ENCODE measurements around the gene B3GNT4.

- TF ChIP-seq, protein P1, sequence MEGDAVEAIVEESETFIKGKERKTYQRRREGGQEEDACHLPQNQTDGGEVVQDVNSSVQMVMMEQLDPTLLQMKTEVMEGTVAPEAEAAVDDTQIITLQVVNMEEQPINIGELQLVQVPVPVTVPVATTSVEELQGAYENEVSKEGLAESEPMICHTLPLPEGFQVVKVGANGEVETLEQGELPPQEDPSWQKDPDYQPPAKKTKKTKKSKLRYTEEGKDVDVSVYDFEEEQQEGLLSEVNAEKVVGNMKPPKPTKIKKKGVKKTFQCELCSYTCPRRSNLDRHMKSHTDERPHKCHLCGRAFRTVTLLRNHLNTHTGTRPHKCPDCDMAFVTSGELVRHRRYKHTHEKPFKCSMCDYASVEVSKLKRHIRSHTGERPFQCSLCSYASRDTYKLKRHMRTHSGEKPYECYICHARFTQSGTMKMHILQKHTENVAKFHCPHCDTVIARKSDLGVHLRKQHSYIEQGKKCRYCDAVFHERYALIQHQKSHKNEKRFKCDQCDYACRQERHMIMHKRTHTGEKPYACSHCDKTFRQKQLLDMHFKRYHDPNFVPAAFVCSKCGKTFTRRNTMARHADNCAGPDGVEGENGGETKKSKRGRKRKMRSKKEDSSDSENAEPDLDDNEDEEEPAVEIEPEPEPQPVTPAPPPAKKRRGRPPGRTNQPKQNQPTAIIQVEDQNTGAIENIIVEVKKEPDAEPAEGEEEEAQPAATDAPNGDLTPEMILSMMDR (IDR thresholded peaks at IDR 0.05; ENCODE audit: poor library complexity, severe bottlenecking): no peak
- TF ChIP-seq TAF1 (IDR thresholded peaks at IDR 0.05; ENCODE audit: low read depth): no peak
- TF ChIP-seq EZH2 (IDR thresholded peaks at IDR 0.05; ENCODE audit: borderline replicate concordance, insufficient read depth, low read length, poor library complexity, severe bottlenecking): no peak
- TF ChIP-seq EP300 (conservative IDR thresholded peaks at IDR 0.05; ENCODE audit: poor library complexity, severe bottlenecking): no peak
- TF ChIP-seq RAD21 (conservative IDR thresholded peaks at IDR 0.05): no peak
- no peak for TF ChIP-seq POLR2AphosphoS5 (IDR thresholded peaks at IDR 0.05)
- TF ChIP-seq, protein P2, sequence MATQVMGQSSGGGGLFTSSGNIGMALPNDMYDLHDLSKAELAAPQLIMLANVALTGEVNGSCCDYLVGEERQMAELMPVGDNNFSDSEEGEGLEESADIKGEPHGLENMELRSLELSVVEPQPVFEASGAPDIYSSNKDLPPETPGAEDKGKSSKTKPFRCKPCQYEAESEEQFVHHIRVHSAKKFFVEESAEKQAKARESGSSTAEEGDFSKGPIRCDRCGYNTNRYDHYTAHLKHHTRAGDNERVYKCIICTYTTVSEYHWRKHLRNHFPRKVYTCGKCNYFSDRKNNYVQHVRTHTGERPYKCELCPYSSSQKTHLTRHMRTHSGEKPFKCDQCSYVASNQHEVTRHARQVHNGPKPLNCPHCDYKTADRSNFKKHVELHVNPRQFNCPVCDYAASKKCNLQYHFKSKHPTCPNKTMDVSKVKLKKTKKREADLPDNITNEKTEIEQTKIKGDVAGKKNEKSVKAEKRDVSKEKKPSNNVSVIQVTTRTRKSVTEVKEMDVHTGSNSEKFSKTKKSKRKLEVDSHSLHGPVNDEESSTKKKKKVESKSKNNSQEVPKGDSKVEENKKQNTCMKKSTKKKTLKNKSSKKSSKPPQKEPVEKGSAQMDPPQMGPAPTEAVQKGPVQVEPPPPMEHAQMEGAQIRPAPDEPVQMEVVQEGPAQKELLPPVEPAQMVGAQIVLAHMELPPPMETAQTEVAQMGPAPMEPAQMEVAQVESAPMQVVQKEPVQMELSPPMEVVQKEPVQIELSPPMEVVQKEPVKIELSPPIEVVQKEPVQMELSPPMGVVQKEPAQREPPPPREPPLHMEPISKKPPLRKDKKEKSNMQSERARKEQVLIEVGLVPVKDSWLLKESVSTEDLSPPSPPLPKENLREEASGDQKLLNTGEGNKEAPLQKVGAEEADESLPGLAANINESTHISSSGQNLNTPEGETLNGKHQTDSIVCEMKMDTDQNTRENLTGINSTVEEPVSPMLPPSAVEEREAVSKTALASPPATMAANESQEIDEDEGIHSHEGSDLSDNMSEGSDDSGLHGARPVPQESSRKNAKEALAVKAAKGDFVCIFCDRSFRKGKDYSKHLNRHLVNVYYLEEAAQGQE (IDR thresholded peaks at IDR 0.05; ENCODE audit: borderline replicate concordance): no peak
Observed at GRCh38 chr12:122201381-122201780, 2.1 kb upstream of the B3GNT4 start.

Data from neural cell (in vitro differentiated cells).